ENCODE results near the gene PEAK3. TPM values are rescaled to one million over a fixed set of nuclear protein-coding genes. Genes with fewer than 3 reads are reported as not detected.

The PEAK3 gene
- total and polyA plus RNA-seq, 5 donors, result 0.84 to 3.1 (median 1.5) TPM

GRCh38 chr19:2240881-2241760 lies 40.9 kb downstream of the PEAK3 start:
- intact Hi-C loops (cut with DNase I), result no loop called here
- H3K27me3 ChIP-seq (ENCODE audit: control insufficient read depth, insufficient read depth), result no peaks in the 10 kb centered on the region
- peaks cover 22% of the 10 kb centered on the region for H3K4me1 ChIP-seq (ENCODE audit: control insufficient read depth, insufficient read depth, low read length)
- H3K9me3 ChIP-seq (ENCODE audit: control insufficient read depth, low read length), result no peaks in the 10 kb centered on the region
- H3K4me3 ChIP-seq (ENCODE audit: low read length), result no peak overlapping the region
- no peak overlapping the region for H3K27ac ChIP-seq (ENCODE audit: low read length)
- 68% methylated on average over 41 of the region's 41 CpGs for WGBS
- ATAC-seq (no peak), DNase-seq (peak in 1 of 3 donors; percentile 71)

DNA sequence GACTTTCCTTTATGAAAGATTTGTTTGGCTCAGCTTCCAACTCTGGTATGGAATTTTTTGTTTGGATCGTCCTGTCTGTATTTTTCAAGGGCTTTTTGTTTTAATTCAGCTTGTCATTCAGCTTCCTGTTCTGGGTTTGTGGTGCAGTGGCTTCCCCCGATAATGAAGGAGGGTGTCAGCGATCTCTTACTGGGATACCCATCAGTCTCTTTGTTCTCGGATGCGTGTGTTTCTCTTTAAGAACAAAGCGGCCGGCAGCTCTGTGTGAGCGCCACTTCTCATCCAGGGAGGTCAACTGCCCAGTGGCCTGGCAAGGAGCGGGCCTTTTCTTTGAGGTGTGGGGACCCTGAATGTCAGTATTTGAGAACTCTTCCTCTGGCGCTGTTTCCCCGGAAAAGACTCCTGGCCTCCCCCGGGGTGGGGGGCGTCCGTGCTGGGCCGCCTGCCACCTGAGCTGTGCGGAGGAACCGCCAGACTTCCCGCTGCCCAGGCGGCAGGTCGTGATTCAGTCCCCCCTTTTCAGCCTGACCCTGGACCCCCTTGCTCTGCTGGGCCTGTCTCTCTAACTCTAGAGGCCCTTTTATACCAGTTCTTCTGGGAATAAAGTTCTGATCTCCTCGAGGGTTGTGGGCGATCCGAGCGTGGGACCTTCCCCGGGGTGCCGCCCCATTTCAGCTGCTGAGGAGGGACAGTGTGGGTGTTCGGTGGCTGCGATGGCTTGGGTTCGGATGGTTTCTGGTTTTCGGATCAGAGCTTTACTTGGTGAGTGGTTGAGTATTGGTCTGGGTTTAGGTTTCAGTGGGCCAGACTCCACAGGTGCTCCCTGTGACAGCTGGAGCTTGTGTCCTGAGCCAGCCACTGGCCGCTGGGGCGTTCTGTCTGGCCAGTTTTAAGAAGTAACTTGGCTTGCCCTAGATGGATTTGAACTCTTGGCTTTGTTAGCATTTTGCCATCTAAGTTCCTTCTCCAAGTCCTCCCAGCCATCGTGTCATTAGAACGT lies 41.9 kb downstream of the PEAK3 start:
- Histone ChIP-seq H3K4me1 (ENCODE audit: control insufficient read depth, insufficient read depth, low read length) (peaks cover 22% of the 10 kb centered on the region), H3K27ac (ENCODE audit: low read length) (peak overlapping the region; percentile 16), H3K27me3 (ENCODE audit: control insufficient read depth, insufficient read depth) (no peaks in the 10 kb centered on the region), H3K9me3 (ENCODE audit: control insufficient read depth, low read length) (no peaks in the 10 kb centered on the region), H3K4me3 (ENCODE audit: low read length) (peak overlapping the region; percentile 50)
- intact Hi-C loops (cut with DNase I), result loop anchor here (5.0 to 10.0 kb wide), 5 partner anchors 32 to 87 kb away; partner anchors contain the start of genes LSM7 (in 1 of the 4) and SPPL2B (in 1 of the 4)
- DNase-seq (peak in 1 of 3 donors; percentile 29), ATAC-seq (peak in 1 of 2 donors; percentile 42)
- WGBS, result 17% methylated on average over 34 of the region's 34 CpGs

DNA sequence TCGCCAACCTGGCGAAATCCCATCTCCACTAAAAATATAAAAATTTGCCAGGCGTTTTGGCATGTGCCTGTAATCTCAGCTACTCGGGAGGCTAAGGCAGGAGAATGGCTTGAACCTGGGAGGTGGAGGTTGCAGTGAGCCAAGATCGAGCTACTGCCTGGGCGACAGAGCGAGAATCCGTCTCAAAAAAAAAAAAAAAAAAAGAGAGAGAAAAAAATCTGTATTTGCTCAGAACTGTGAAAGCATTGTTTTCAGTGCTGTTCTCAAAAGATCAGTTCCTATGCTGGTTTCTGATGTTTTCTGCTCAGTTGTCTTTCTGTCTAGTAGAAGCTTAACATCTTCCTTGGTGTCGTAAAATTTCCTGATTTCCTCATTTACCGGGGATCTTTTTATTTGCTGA lies 42.8 kb downstream of the PEAK3 start:
- Histone ChIP-seq H3K4me3 (ENCODE audit: low read length) (no peak overlapping the region), H3K9me3 (ENCODE audit: control insufficient read depth, low read length) (no peaks in the 10 kb centered on the region), H3K4me1 (ENCODE audit: control insufficient read depth, insufficient read depth, low read length) (peaks cover 24% of the 10 kb centered on the region), H3K27ac (ENCODE audit: low read length) (no peak overlapping the region), H3K27me3 (ENCODE audit: control insufficient read depth, insufficient read depth) (no peaks in the 10 kb centered on the region)
- WGBS, result 60% methylated on average over 10 of the region's 10 CpGs
- ATAC-seq (no peak), DNase-seq (no peak)
- intact Hi-C loops (cut with DNase I), result loop anchor here (5.0 to 10.0 kb wide), 5 partner anchors 33 to 88 kb away; partner anchors contain the start of genes LSM7 (in 1 of the 4) and SPPL2B (in 1 of the 4)

GRCh38 chr19:2237869-2238153 lies 44.2 kb downstream of the PEAK3 start:
- Histone ChIP-seq H3K4me1 (ENCODE audit: control insufficient read depth, insufficient read depth, low read length) (peaks cover 24% of the 10 kb centered on the region), H3K9me3 (ENCODE audit: control insufficient read depth, low read length) (no peaks in the 10 kb centered on the region), H3K27ac (ENCODE audit: low read length) (no peak overlapping the region), H3K27me3 (ENCODE audit: control insufficient read depth, insufficient read depth) (no peaks in the 10 kb centered on the region), H3K4me3 (ENCODE audit: low read length) (no peak overlapping the region)
- intact Hi-C loops (cut with DNase I), result loop anchor here (5.0 to 10.0 kb wide), 5 partner anchors 34 to 89 kb away; partner anchors contain the start of genes LSM7 (in 1 of the 4) and SPPL2B (in 1 of the 4)
- DNase-seq (no peak), ATAC-seq (no peak)
- WGBS, result 75% methylated on average over 6 of the region's 6 CpGs

DNA sequence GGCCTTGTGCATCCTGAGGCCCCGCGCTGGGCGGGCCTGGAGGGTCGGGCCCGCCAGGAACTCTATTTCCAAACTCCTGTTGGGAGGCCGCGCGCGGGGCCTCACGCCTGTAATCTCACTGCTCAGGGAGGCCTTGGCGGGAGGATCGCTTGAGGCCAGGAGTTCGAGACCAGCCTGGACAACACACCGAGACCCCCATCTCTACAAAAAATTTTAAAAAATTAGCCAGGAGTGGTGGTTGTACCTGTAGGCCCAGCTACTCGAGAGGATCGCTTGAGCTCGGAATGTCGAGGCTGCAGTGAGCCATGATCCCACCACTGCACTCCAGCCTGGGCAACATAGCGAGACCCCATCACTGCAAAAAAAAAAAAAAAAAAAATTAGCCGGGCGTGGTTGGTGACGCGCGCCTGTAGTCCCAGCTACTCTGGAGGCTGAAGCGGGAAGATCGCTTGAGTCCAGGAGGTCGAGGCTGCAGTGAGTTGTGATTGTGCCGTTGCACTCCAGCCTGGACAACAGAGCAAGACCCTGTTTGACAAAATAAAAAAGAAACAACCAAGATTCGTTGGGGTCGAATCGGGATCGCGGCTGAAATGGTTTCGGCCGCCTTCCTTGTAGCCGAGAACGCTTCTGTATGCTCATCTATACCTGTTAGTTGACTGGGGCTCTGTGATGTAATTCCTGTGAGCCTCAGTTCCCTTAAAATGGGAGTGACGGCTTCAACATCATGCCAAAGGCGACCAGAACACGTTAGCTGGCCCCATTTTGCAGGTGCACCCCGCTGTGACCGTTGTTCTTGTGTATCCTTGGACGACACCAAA lies 44.7 kb downstream of the PEAK3 start:
- H3K27ac ChIP-seq (ENCODE audit: low read length), result peak overlapping the region; percentile 97
- no peaks in the 10 kb centered on the region for H3K9me3 ChIP-seq (ENCODE audit: control insufficient read depth, low read length)
- no peak for DNase-seq
- intact Hi-C loops (cut with DNase I), result loop anchor here (5.0 to 10.0 kb wide), 5 partner anchors 35 to 90 kb away; partner anchors contain the start of genes LSM7 (in 1 of the 4) and SPPL2B (in 1 of the 4)
- peak in 1 of 2 donors; percentile 61 for ATAC-seq
- H3K4me3 ChIP-seq (ENCODE audit: low read length), result peak overlapping the region; percentile 66
- WGBS, result 44% methylated on average over 43 of the region's 43 CpGs
- peaks cover 24% of the 10 kb centered on the region for H3K4me1 ChIP-seq (ENCODE audit: control insufficient read depth, insufficient read depth, low read length)
- no peaks in the 10 kb centered on the region for H3K27me3 ChIP-seq (ENCODE audit: control insufficient read depth, insufficient read depth)

DNA sequence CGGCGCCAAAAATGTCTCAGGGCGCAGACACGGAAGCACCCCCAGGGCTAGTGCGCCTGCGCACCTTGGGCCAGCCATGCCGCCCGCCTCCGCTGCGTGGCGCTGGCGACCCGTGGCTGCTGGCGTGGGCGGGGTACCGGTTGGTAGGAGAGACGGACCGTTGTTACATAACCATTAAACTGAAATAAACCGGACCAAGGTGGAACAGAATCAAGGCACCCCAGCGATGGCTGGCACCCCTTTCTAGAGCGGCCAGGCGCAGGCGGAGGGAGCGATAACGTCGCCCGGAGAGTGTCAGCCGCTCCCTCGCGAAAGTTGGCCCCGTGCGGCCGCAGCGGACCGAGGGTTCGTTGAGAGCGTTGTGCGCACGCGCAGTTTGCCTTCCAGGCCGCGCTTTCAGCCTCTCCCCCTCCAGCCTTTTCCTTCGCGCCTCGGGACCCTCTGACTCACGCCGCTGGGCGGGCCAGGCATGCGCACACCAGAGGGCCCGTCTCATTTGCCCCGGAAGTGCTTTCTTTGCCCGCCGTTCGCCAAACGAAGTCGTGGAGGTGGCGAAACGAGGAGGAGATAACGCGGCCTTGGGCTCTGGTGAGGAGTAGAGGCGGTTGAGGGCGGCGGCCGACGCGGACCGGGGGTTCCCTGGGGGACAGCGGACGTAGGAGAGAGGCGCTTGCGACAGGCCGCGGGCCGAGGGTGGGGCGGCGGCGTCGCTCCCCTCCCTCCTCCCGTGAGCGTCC lies 45.5 kb downstream of the PEAK3 start, which contains the start of the genes PLEKHJ1 and SF3A2:
Gene PLEKHJ1 (minus strand): TSS at position 16 of the 737 bp plus-strand sequence. CDS start 81 bp downstream, outside the sequence.
Gene SF3A2 (plus strand): TSS at position 511 of the 737 bp plus-strand sequence. CDS start 6,595 bp downstream, outside the sequence.
- H3K4me3 ChIP-seq (ENCODE audit: low read length), result peak within 1 kb of the TSS; percentile 92
- H3K27me3 ChIP-seq (ENCODE audit: control insufficient read depth, insufficient read depth), result no peaks in the 10 kb centered on the region
- WGBS, result under 1% methylated on average over 80 of the region's 80 CpGs
- peak; percentile 90 to 94 for ATAC-seq
- peak within 1 kb of the TSS; percentile 97 for H3K27ac ChIP-seq (ENCODE audit: low read length)
- DNase-seq, result peak; percentile 98 to 99 (median 98)
- peaks cover 21% of the 10 kb centered on the region for H3K4me1 ChIP-seq (ENCODE audit: control insufficient read depth, insufficient read depth, low read length)
- intact Hi-C loops (cut with DNase I), result loop anchor here (5.0 to 10.0 kb wide), 5 partner anchors 36 to 91 kb away; partner anchors contain the start of genes LSM7 (in 1 of the 4) and SPPL2B (in 1 of the 4)
- H3K9me3 ChIP-seq (ENCODE audit: control insufficient read depth, low read length), result no peaks in the 10 kb centered on the region

GRCh38 chr19:2236064-2236313 lies 46.0 kb downstream of the PEAK3 start:
- peak overlapping the region; percentile 92 for H3K4me3 ChIP-seq (ENCODE audit: low read length)
- H3K4me1 ChIP-seq (ENCODE audit: control insufficient read depth, insufficient read depth, low read length), result peaks cover 16% of the 10 kb centered on the region
- no peak for DNase-seq
- H3K9me3 ChIP-seq (ENCODE audit: control insufficient read depth, low read length), result no peaks in the 10 kb centered on the region
- under 1% methylated on average over 28 of the region's 28 CpGs for WGBS
- intact Hi-C loops (cut with DNase I), result loop anchor here (5.0 to 10.0 kb wide), 5 partner anchors 36 to 91 kb away; partner anchors contain the start of genes LSM7 (in 1 of the 4) and SPPL2B (in 1 of the 4)
- no peak for ATAC-seq
- no peaks in the 10 kb centered on the region for H3K27me3 ChIP-seq (ENCODE audit: control insufficient read depth, insufficient read depth)
- peak overlapping the region; percentile 38 for H3K27ac ChIP-seq (ENCODE audit: low read length)

DNA sequence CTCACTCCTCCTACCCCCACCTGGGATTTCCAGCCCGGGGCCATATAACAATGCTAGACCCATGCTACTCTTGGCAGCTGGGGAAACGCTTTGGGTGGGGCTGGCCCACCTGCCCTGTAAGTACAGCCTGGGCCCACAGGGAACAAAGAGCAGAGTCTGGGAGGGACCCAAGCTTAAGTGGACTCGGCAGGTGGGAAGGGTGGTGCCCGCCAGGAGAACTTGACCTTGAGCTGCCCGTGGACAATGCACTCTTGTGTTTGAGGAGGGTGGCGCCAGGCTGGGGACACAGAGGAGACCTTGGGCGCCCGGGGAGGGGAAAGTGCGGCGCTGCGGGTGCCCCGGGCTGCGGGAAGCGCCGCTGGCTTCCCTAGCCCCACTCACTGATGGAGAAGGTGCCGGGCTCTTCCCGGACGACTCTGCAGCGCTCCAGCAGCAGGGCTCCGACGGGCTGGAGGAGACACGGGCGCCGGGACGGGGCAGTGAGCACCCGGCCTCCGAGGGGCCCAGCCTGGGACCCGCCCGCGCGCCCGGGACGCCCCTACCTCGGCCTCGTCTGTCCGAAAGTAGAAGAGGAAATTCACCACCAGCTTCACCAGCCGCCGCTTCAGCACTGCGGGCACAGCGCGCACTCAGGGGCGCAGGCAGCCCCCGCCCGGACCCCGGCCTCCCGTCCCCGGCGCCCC lies 46.5 kb downstream of the PEAK3 start:
- H3K27me3 ChIP-seq (ENCODE audit: control insufficient read depth, insufficient read depth), result no peaks in the 10 kb centered on the region
- peak overlapping the region; percentile 1 for H3K27ac ChIP-seq (ENCODE audit: low read length)
- no peaks in the 10 kb centered on the region for H3K9me3 ChIP-seq (ENCODE audit: control insufficient read depth, low read length)
- H3K4me3 ChIP-seq (ENCODE audit: low read length), result peak overlapping the region; percentile 92
- WGBS, result under 1% methylated on average over 48 of the region's 48 CpGs
- intact Hi-C loops (cut with DNase I), result loop anchor here (5.0 to 10.0 kb wide), 5 partner anchors 37 to 92 kb away; partner anchors contain the start of genes LSM7 (in 1 of the 4) and SPPL2B (in 1 of the 4)
- DNase-seq, result peak in 2 of 3 donors; percentile 46 to 73
- peaks cover 12% of the 10 kb centered on the region for H3K4me1 ChIP-seq (ENCODE audit: control insufficient read depth, insufficient read depth, low read length)
- ATAC-seq, result peak; percentile 0 to 1

- WGBS, result 45% methylated on average over 6 of the region's 6 CpGs
- Histone ChIP-seq H3K9me3 (ENCODE audit: control insufficient read depth, low read length) (no peaks in the 10 kb centered on the region), H3K4me3 (ENCODE audit: low read length) (peak overlapping the region; percentile 92), H3K27ac (ENCODE audit: low read length) (peak overlapping the region; percentile 1), H3K4me1 (ENCODE audit: control insufficient read depth, insufficient read depth, low read length) (peaks cover 9% of the 10 kb centered on the region), H3K27me3 (ENCODE audit: control insufficient read depth, insufficient read depth) (no peaks in the 10 kb centered on the region)
- intact Hi-C loops (cut with DNase I), result loop anchor here (5.0 to 10.0 kb wide), 5 partner anchors 37 to 92 kb away; partner anchors contain the start of genes LSM7 (in 1 of the 4) and SPPL2B (in 1 of the 4)
- DNase-seq (no peak), ATAC-seq (no peak)
Measured at GRCh38 chr19:2234996-2235380, 47.0 kb downstream of the PEAK3 start.

All from right cardiac atrium (tissue), 5 donors.